Measurements from ENCODE around the gene MED26. TPM values are rescaled to one million over a fixed set of nuclear protein-coding genes. Genes with fewer than 3 reads are reported as not detected.

Gene MED26
- total RNA-seq, 1 donor from 2014 or later = 15.0 TPM

DNA sequence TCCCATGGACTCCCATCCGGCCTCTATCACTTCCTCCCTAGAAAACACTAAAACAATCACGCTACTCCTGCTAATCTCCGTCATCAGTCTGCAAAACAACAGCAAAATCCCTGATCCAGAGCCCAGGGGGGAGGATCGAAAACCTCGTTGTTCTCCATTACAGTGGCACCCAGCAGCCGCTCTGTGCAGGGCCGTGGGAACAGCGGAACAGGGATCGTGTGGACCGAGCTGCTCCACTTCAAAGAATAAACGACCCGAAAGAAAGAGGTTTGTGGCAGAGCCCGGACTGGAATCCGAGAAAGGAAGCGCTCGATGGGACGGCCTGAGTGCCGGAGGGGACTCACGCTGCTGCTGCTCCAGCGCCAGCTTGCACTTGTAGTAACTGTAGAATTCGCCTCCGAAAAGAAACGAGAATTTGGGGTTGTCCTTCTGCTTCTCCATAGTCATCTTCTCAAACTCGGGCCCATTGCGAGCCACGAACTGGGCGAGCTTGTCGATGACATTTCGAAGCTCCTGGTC is 86.4 kb downstream of the MED26 start:
- no peak for TF ChIP-seq CTCF (IDR thresholded peaks at IDR 0.05; ENCODE audit: insufficient read depth, low read depth, low read length)
- TF ChIP-seq EZH2 (IDR thresholded peaks at IDR 0.05; ENCODE audit: insufficient read depth, low read length) = no peak
- Histone ChIP-seq H3K4me2 (ENCODE audit: low read length) (peak overlapping the region; percentile 97), H3K9me3 (ENCODE audit: insufficient read depth, low read depth, low read length) (no peaks in the 10 kb centered on the region), H3K9ac (ENCODE audit: low read length) (peak overlapping the region; percentile 95), H3K4me1 (ENCODE audit: insufficient read depth, low read length) (peaks cover 13% of the 10 kb centered on the region), H3K79me2 (ENCODE audit: insufficient read depth, low read length) (peaks cover 78% of the 10 kb centered on the region), H2AFZ (ENCODE audit: low read depth, low read length) (peak overlapping the region; percentile 68), H3K27me3 (ENCODE audit: insufficient read depth, low read length) (no peaks in the 10 kb centered on the region), H3K27ac (ENCODE audit: low read depth, low read length) (peak overlapping the region; percentile 85), H3K36me3 (ENCODE audit: insufficient read depth, low read length) (no peaks in the 10 kb centered on the region), H4K20me1 (ENCODE audit: insufficient read depth, low read length) (peaks cover 52% of the 10 kb centered on the region), H3K4me3 (ENCODE audit: insufficient read depth, low read depth, low read length) (peak overlapping the region; percentile 95)
- H3K9me3 Mint-ChIP-seq (ENCODE audit: unreplicated experiment) = peaks cover 6% of the 10 kb centered on the region
- no peak for FAIRE-seq
- no peaks in the 10 kb centered on the region for H3K27me3 Mint-ChIP-seq (ENCODE audit: low read depth, unreplicated experiment)
- H3K4me1 Mint-ChIP-seq (ENCODE audit: low read depth, unreplicated experiment) = peaks cover 16% of the 10 kb centered on the region
- peak overlapping the region; percentile 93 for H3K4me3 Mint-ChIP-seq (ENCODE audit: unreplicated experiment)
- H3K36me3 Mint-ChIP-seq (ENCODE audit: low read depth, unreplicated experiment) = peaks cover 23% of the 10 kb centered on the region
- no peak for DNase-seq (ENCODE audit: low read depth)
- H3K27ac Mint-ChIP-seq (ENCODE audit: unreplicated experiment) = peak overlapping the region; percentile 73

DNA sequence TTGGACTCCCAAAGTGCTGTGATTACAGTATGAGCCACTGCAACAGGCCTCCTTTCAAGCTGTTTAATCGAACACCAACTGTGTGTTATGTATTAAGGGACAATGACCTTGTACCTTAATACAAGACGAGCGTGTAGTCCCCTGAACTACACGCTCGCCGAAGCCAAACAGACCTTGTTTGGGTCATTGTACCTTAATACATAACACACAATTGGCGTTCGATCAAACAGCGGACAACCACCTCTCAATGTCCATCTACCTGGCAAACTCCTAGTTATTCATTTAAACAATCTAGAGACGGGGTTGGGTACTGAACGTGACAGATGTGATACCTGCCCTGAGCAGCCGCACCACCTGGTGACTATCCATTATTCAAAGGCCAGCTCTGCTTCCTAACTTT is 87.1 kb downstream of the MED26 start:
- H3K9me3 Mint-ChIP-seq (ENCODE audit: unreplicated experiment) = peaks cover 6% of the 10 kb centered on the region
- H3K4me2 ChIP-seq (ENCODE audit: low read length) = peak overlapping the region; percentile 97
- peak overlapping the region; percentile 85 for H3K27ac ChIP-seq (ENCODE audit: low read depth, low read length)
- peak overlapping the region; percentile 95 for H3K9ac ChIP-seq (ENCODE audit: low read length)
- H3K27me3 Mint-ChIP-seq (ENCODE audit: low read depth, unreplicated experiment) = no peaks in the 10 kb centered on the region
- H3K36me3 ChIP-seq (ENCODE audit: insufficient read depth, low read length) = no peaks in the 10 kb centered on the region
- peak overlapping the region; percentile 73 for H3K27ac Mint-ChIP-seq (ENCODE audit: unreplicated experiment)
- TF ChIP-seq EZH2 (IDR thresholded peaks at IDR 0.05; ENCODE audit: insufficient read depth, low read length) = no peak
- TF ChIP-seq CTCF (IDR thresholded peaks at IDR 0.05; ENCODE audit: insufficient read depth, low read depth, low read length) = no peak
- no peaks in the 10 kb centered on the region for H3K27me3 ChIP-seq (ENCODE audit: insufficient read depth, low read length)
- peaks cover 85% of the 10 kb centered on the region for H3K79me2 ChIP-seq (ENCODE audit: insufficient read depth, low read length)
- H2AFZ ChIP-seq (ENCODE audit: low read depth, low read length) = no peak overlapping the region
- H3K36me3 Mint-ChIP-seq (ENCODE audit: low read depth, unreplicated experiment) = peaks cover 23% of the 10 kb centered on the region
- H3K4me1 Mint-ChIP-seq (ENCODE audit: low read depth, unreplicated experiment) = peaks cover 16% of the 10 kb centered on the region
- peaks cover 13% of the 10 kb centered on the region for H3K4me1 ChIP-seq (ENCODE audit: insufficient read depth, low read length)
- peak overlapping the region; percentile 93 for H3K4me3 Mint-ChIP-seq (ENCODE audit: unreplicated experiment)
- peaks cover 58% of the 10 kb centered on the region for H4K20me1 ChIP-seq (ENCODE audit: insufficient read depth, low read length)
- no peak for FAIRE-seq
- H3K9me3 ChIP-seq (ENCODE audit: insufficient read depth, low read depth, low read length) = no peaks in the 10 kb centered on the region
- DNase-seq (ENCODE audit: low read depth) = no peak
- peak overlapping the region; percentile 95 for H3K4me3 ChIP-seq (ENCODE audit: insufficient read depth, low read depth, low read length)

DNA sequence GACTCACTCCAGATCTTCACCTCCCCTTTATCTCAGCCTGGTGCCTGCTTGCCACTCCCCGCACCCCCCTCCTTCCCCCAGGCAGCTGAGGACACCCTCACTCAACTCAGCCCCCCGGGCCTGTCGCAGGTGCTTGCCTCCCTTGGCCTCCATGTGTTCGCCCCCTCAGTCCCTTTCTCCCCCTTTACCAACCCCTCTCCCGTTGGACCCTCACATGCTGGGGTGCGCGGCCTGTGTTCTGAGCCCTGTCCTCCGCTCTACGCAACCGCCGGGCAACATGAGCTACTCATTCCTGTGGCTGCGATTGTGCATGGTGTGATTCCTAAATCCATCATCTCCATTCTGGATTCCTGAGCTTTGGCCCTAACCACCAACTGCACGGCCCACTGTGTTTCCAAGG is 90.9 kb downstream of the MED26 start:
- peaks cover 27% of the 10 kb centered on the region for H3K36me3 Mint-ChIP-seq (ENCODE audit: low read depth, unreplicated experiment)
- no peak overlapping the region for H3K4me2 ChIP-seq (ENCODE audit: low read length)
- no peak overlapping the region for H3K4me3 Mint-ChIP-seq (ENCODE audit: unreplicated experiment)
- H3K9me3 ChIP-seq (ENCODE audit: insufficient read depth, low read depth, low read length) = no peaks in the 10 kb centered on the region
- H2AFZ ChIP-seq (ENCODE audit: low read depth, low read length) = no peak overlapping the region
- H3K4me1 ChIP-seq (ENCODE audit: insufficient read depth, low read length) = peaks cover 7% of the 10 kb centered on the region
- no peak overlapping the region for H3K27ac ChIP-seq (ENCODE audit: low read depth, low read length)
- H4K20me1 ChIP-seq (ENCODE audit: insufficient read depth, low read length) = peaks cover 81% of the 10 kb centered on the region
- H3K9me3 Mint-ChIP-seq (ENCODE audit: unreplicated experiment) = peaks cover 6% of the 10 kb centered on the region
- peaks cover 5% of the 10 kb centered on the region for H3K4me1 Mint-ChIP-seq (ENCODE audit: low read depth, unreplicated experiment)
- no peak overlapping the region for H3K9ac ChIP-seq (ENCODE audit: low read length)
- DNase-seq (ENCODE audit: low read depth) (no peak), FAIRE-seq (no peak)
- H3K27me3 Mint-ChIP-seq (ENCODE audit: low read depth, unreplicated experiment) = no peaks in the 10 kb centered on the region
- no peaks in the 10 kb centered on the region for H3K27me3 ChIP-seq (ENCODE audit: insufficient read depth, low read length)
- no peak overlapping the region for H3K27ac Mint-ChIP-seq (ENCODE audit: unreplicated experiment)
- peaks cover 74% of the 10 kb centered on the region for H3K79me2 ChIP-seq (ENCODE audit: insufficient read depth, low read length)
- TF ChIP-seq EZH2 (IDR thresholded peaks at IDR 0.05; ENCODE audit: insufficient read depth, low read length) (no peak), CTCF (IDR thresholded peaks at IDR 0.05; ENCODE audit: insufficient read depth, low read depth, low read length) (no peak)
- no peak overlapping the region for H3K4me3 ChIP-seq (ENCODE audit: insufficient read depth, low read depth, low read length)
- H3K36me3 ChIP-seq (ENCODE audit: insufficient read depth, low read length) = peaks cover 13% of the 10 kb centered on the region
